MG63 (cell line): Measurements from ENCODE around the gene SS18. TPM values are rescaled to one million over a fixed set of nuclear protein-coding genes. Genes with fewer than 3 reads are reported as not detected.
"Not testable (repeated sequence)": the region's sequence is repeated elsewhere in the genome, so short reads cannot be mapped to it uniquely, and the experiment has no call there.

Source experiments
- DNase-seq: peaks from one replicate; pipeline ENCODE4 v3.0.0-alpha.2; 2020
- H3K27me3 ChIP-seq: fragments of 250-450 bp; sonication (Bioruptor Pico); 2 replicates; pipeline ENCODE4 v1.5.1; 2020; ENCODE audit warnings: mild to moderate bottlenecking, moderate library complexity
- H3K36me3 ChIP-seq: fragments of 250-450 bp; sonication (Bioruptor Pico); 2 replicates; pipeline ENCODE4 v1.5.1; 2020; ENCODE audit warnings: mild to moderate bottlenecking, moderate library complexity
- H3K4me3 ChIP-seq: fragments of 250-450 bp; sonication (Bioruptor Pico); 2 replicates; pipeline ENCODE4 v1.5.1; 2020; ENCODE audit warnings: mild to moderate bottlenecking, moderate library complexity
- H3K9me3 ChIP-seq: fragments of 250-450 bp; sonication (Bioruptor Pico); 2 replicates; pipeline ENCODE4 v1.5.1; 2020; ENCODE audit warnings: mild to moderate bottlenecking, moderate library complexity
- total RNA-seq: library from RNA; depleted of rRNA; stranded (reverse); fragments of >200 nt; shearing (Covaris generic); gene quantifications from 2 replicates; pipeline ENCODE4 v1.2.3, GENCODE V29; 2014; ENCODE audit warnings: low replicate concordance; rRNA removed

SS18 gene
- 58.2 and 60.1 TPM in 2 replicates for total RNA-seq

DNA sequence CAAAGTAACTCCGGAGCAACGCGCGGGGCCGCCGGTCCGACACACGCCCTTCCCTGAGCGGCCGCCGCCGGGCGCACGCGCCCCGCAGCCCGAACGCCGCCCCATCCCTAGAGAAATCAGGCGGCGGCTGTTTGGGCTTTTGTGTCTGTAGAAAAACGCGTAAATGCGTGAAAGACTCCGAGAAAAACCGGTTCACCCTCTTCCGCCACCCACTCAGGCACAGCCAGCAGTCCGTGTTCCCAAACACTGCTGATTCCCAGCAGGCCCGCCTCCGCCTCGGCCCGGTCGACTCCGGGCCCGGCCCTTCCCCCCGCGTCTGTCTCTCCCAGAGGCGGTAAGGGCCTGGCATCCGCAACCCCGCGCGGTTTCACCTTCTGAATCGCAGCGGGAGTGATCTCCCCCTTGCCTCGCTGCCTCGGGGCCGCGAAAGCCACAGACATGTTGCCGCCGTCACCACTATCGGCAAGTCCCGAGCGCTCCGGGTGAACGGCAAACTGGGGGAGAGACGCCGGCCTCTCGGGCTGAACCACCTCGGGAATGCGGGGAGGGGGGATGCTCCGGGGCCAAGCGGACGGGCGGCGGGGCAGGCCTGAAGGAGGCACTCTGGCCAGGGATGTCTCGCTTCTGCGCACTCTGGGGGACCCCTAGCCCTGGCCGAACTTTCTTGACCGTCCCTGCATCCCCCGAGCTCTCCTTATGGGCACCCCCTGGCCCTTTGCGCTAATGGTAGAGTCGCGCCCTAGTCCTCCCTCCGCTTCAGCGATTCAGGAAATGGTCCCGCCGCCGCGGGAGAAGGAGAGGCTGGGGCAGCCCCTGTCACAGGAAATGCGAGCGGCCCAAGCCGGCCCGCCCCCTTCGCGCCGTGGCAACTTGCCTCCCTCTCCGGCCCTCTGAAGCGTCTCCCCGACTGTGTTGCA is at the start of gene SS18:
SS18 (minus strand) TSS at position 484 of the 917 bp plus-strand sequence; CDS start at position 440, 44 bp downstream.
- peaks cover 22% of the 10 kb centered on the region for H3K36me3 ChIP-seq
- DNase-seq = peak; percentile 93
- no peaks in the 10 kb centered on the region for H3K27me3 ChIP-seq
- H3K9me3 ChIP-seq = no peaks in the 10 kb centered on the region
- peak within 1 kb of the TSS; percentile 97 for H3K4me3 ChIP-seq

DNA sequence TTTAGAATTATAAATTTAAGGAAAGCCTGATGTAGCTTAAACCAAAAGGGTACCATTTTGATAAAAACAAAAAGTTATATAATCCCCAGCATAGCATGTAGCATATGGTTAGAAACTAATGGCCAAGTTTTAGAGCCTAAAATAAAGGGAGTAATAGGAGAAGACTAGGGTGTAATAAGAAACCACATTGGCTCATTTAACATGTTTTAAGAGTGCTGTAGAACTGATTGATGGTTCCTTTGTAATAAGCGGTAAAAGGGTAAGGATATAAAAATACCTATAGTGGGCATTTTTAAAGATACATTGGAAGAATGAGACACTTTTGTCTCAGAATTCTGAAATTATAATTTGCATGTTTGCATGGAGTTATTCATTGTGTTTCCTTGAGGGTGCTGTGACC is 45.1 kb upstream of the SS18 start:
- Histone ChIP-seq H3K27me3 (peaks cover 2% of the 10 kb centered on the region), H3K36me3 (no peaks in the 10 kb centered on the region), H3K4me3 (no peak overlapping the region), H3K9me3 (no peaks in the 10 kb centered on the region)
- DNase-seq = no peak

GRCh38 chr18:26134107-26134506 is 43.7 kb upstream of the SS18 start:
- H3K36me3 ChIP-seq = no peaks in the 10 kb centered on the region
- H3K9me3 ChIP-seq = no peaks in the 10 kb centered on the region
- H3K27me3 ChIP-seq = peaks cover 2% of the 10 kb centered on the region
- DNase-seq = no peak
- H3K4me3 ChIP-seq = no peak overlapping the region

DNA sequence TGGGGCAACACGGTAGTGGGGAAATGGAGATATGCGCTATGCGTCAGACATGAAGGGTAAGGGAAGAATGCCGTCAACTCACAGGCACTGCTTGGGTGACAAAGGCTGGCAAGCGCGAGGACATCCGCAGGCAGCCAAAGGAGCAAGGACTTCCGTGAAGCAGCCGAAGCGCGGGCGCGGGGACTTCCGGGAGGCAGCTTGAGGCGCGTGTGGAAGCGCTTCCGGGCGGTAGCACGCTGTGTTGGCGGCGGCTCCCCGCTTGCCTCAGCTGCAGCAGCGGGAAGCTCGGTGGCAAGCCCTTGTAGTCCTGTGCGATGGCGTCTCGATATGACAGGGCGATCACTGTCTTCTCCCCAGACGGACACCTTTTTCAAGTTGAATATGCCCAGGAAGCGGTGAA is 43.2 kb upstream of the SS18 start, which contains the start of gene PSMA8:
PSMA8 (plus strand) TSS at position 218 of the 400 bp plus-strand sequence; CDS start at position 315, 97 bp downstream.
- H3K36me3 ChIP-seq = no peaks in the 10 kb centered on the region
- DNase-seq = no peak
- peaks cover 2% of the 10 kb centered on the region for H3K27me3 ChIP-seq
- H3K9me3 ChIP-seq = no peaks in the 10 kb centered on the region
- no peak within 1 kb of the TSS for H3K4me3 ChIP-seq

DNA sequence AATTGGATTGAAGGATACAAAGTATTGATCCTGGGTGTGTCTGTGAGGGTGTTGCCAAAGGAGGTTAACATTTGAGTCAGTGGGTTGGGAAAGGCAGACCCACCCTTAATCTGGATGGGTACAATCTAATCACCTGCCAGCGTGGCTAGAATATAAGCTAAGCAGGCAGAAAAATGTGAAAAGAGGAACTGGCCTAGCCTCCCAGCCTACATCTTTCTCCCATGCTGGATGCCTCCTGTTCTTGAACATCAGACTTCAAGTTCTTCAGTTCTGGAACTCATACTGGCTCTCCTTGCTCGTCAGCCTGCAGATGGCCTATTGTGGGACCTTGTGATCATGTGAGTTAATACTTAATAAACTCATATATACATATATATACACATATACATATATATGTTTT is 37.8 kb upstream of the SS18 start:
- H3K9me3 ChIP-seq, H3K4me3 ChIP-seq, DNase-seq, H3K27me3 ChIP-seq, H3K36me3 ChIP-seq: not testable (repeated sequence)

- Histone ChIP-seq H3K4me3 (no peak overlapping the region), H3K36me3 (no peaks in the 10 kb centered on the region), H3K9me3 (no peaks in the 10 kb centered on the region), H3K27me3 (no peaks in the 10 kb centered on the region)
- no peak for DNase-seq
Observed at GRCh38 chr18:26127786-26128185, 37.4 kb upstream of the SS18 start.

- H3K9me3 ChIP-seq, H3K4me3 ChIP-seq, H3K36me3 ChIP-seq, DNase-seq, H3K27me3 ChIP-seq: not testable (repeated sequence)
Observed at GRCh38 chr18:26121994-26122393, 31.6 kb upstream of the SS18 start.

DNA sequence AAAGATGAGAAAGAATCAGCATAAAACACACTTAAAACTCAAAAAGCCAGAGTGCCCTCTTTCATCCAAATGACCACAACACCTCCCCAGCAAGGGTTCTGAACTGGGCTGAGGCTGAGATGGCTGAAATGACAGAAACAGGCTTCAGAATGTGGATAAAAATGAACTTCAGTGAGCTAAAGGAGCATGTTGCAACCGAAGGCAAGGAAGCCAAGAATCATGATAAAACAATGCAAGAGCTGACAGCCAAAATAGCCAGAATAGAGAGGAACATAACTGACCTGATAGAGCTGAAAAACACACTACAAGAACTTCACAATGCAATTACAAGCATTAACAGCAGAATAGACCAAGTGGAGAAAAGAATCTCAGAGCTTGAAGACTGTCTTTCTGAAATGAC is 31.1 kb upstream of the SS18 start:
- no peaks in the 10 kb centered on the region for H3K9me3 ChIP-seq
- no peak overlapping the region for H3K4me3 ChIP-seq
- no peaks in the 10 kb centered on the region; the same call in 1 of the 2 replicates for H3K27me3 ChIP-seq
- no peak for DNase-seq
- H3K36me3 ChIP-seq = no peaks in the 10 kb centered on the region

DNA sequence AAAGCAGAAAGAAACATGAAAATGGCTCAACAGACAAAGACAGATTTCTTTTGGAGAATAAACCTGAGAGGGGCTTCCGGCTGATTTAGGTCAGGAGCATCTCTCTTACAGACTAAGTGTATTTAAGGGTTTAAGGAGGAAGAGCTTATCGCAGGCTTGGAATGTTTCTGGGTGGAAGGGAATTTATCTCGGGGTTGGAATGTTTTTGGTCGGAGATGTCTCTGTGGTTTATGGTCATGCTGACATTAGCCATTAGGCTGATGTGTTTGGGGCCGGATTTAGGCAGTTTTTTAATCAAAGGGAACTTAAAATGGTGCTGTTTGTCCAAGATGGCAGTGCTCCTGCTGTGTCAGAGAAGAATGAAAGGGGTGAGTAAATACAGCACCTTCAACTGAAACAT is 28.8 kb upstream of the SS18 start:
- Histone ChIP-seq H3K9me3 (no peaks in the 10 kb centered on the region), H3K27me3 (no peaks in the 10 kb centered on the region; the same call in 1 of the 2 replicates), H3K4me3 (no peak overlapping the region), H3K36me3 (no peaks in the 10 kb centered on the region)
- no peak for DNase-seq

- no peaks in the 10 kb centered on the region for H3K36me3 ChIP-seq
- no peak overlapping the region for H3K4me3 ChIP-seq
- DNase-seq = no peak
- no peaks in the 10 kb centered on the region for H3K27me3 ChIP-seq
- no peaks in the 10 kb centered on the region for H3K9me3 ChIP-seq
Observed at GRCh38 chr18:26104035-26104434, 13.6 kb upstream of the SS18 start.

- H3K9me3 ChIP-seq = no peaks in the 10 kb centered on the region
- no peak for DNase-seq
Observed at GRCh38 chr18:26103579-26103978, 13.2 kb upstream of the SS18 start.

GRCh38 chr18:26097563-26097962 is 7.2 kb upstream of the SS18 start:
- no peak for DNase-seq
- no peaks in the 10 kb centered on the region for H3K36me3 ChIP-seq
- no peaks in the 10 kb centered on the region for H3K27me3 ChIP-seq
- no peak overlapping the region for H3K4me3 ChIP-seq
- H3K9me3 ChIP-seq = no peaks in the 10 kb centered on the region

More at GRCh38 chr18:26103579-26103978, 13.2 kb upstream of the SS18 start:
- H3K27me3 ChIP-seq = no peaks in the 10 kb centered on the region
- H3K36me3 ChIP-seq = no peaks in the 10 kb centered on the region
- H3K4me3 ChIP-seq = no peak overlapping the region

- no peak for DNase-seq
- Histone ChIP-seq H3K9me3 (no peaks in the 10 kb centered on the region), H3K4me3 (no peak overlapping the region), H3K36me3 (no peaks in the 10 kb centered on the region), H3K27me3 (no peaks in the 10 kb centered on the region)
Observed at GRCh38 chr18:26096852-26097251, 6.4 kb upstream of the SS18 start.

GRCh38 chr18:26091047-26091630 is 726 bp upstream of the SS18 start:
- no peaks in the 10 kb centered on the region for H3K27me3 ChIP-seq
- peak; percentile 74 for DNase-seq
- H3K36me3 ChIP-seq = peaks cover 15% of the 10 kb centered on the region
- peak overlapping the region; percentile 97 for H3K4me3 ChIP-seq
- H3K9me3 ChIP-seq = no peaks in the 10 kb centered on the region

DNA sequence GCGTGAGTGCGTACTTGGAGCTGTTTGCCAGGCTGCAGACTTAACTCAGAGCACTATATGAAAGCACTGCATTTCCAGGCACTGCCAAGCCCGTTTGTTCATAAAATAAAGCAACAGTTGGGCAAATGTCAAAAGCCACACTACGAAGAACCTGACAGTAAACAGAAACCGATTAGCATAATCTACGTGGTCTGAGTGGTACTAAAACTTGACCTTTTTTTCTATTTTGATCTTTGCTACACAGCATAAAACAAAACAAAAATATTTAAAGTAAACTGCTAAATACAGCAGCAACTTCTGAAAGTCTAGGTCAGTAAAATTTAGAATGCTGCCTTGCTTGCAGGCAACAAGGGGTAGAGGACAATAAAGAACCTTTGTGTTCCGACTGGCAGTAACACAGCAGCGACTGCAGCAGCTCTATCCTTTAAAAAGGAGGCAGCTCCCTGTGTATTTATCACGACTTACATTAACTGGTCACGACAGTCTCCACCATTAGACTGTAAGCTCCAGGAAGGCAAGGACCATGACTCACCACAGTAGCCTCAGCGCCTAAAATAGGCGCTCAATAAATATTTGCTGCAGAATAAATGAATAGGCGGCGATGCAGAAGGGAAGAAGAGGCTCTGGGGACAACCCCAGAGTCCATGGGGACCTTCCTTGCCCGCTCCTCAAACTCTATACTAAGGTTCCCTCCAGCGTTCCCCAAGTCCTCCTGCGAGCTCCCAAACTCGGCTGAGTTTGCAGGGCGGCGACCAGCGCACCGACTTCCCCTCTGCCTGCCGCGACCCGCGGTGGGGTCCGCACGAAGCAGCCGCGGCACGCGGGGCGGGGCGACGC is 902 bp downstream of the SS18 start:
- peak; percentile 8 for DNase-seq
- Histone ChIP-seq H3K4me3 (peak overlapping the region; percentile 97), H3K27me3 (no peaks in the 10 kb centered on the region), H3K9me3 (no peaks in the 10 kb centered on the region), H3K36me3 (peaks cover 29% of the 10 kb centered on the region)

DNA sequence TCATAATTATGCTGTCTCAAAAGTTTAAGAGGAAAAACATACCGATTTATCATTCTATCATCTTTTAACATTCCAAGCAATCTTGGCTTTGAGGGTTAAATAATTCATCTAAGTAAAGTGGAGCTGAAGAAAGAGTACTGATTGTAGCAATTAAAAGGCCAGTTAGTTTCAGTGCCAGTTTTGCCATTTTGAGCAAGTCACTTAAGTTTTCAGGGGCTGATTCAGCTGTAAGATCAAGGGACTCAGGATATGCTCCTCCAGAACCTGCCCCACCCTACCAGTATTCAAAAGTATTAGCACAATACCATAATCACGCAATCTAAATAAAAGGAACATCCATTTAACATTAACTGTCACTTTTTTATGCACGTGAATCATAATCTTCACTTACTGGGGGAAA is 1.9 kb downstream of the SS18 start:
- Histone ChIP-seq H3K27me3 (no peaks in the 10 kb centered on the region), H3K9me3 (no peaks in the 10 kb centered on the region), H3K4me3 (peak overlapping the region; percentile 97), H3K36me3 (peaks cover 38% of the 10 kb centered on the region)
- DNase-seq = no peak

DNA sequence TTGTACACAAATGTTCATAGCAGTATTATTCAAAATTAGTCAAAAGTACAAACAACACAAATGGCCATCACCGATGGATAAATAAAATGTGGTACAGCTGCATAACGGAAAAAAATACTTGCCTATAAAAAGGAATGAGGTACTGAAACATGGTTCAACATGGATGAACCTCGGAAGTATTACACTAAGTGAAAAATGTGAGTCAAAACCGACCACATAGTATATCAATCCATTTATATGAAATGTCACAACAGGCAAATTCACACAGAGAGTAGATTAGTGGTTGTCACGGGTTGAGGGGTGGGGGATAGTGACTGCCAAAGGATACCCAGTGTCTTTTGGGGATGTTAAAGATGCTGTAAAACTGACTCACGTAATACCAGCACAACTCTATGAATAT is 3.5 kb downstream of the SS18 start:
- H3K4me3 ChIP-seq = no peak overlapping the region
- no peaks in the 10 kb centered on the region for H3K27me3 ChIP-seq
- DNase-seq = no peak
- peaks cover 52% of the 10 kb centered on the region for H3K36me3 ChIP-seq
- no peaks in the 10 kb centered on the region for H3K9me3 ChIP-seq
